Body of pancreas (tissue), 4 donors: ENCODE data around the gene SLC4A1AP. TPM values are rescaled to one million over a fixed set of nuclear protein-coding genes. Genes with fewer than 3 reads are reported as not detected.
A peak's percentile ranks its signal among the peaks of the same experiment; 100 is the strongest.

Experiments used
- ATAC-seq: fragments of 150-250 bp; one replicate; pipeline ENCODE4 v1.9.1; 2016
- DNase-seq, 4 donors: peaks; one replicate each; pipeline ENCODE4 v3.0.0-alpha.2; 2019
- H3K27ac ChIP-seq, 4 donors: fragments of 200-600 bp; sonication (generic); 1 replicate in 3 of 4; 2 replicates in 1 of 4; pipeline versions ENCODE4 v1.5.1 to v1.6.1; 2016 to 2019; ENCODE audit warnings: mild to moderate bottlenecking in 1 of 4, mixed read lengths in 1 of 4, moderate library complexity in 1 of 4
- H3K27me3 ChIP-seq, 2 donors: fragments of 200-600 bp; sonication (generic); one replicate each; pipeline ENCODE4 v1.6.0; 2016; ENCODE audit warnings: mild to moderate bottlenecking in 1 of 2
- H3K36me3 ChIP-seq, 2 donors: fragments of 200-600 bp; sonication (generic); replicated peaks in 1 of 2; 2 replicates each; pipeline ENCODE4 v1.5.1; 2016; ENCODE audit warnings: low read depth in 2 of 2; ENCODE audit not compliant: insufficient read depth in 1 of 2
- H3K4me1 ChIP-seq: fragments of 200-600 bp; sonication (generic); one replicate; pipeline ENCODE4 v1.6.0; 2016
- H3K4me3 ChIP-seq, 2 donors: fragments of 200-600 bp; sonication (generic); 1 replicate in 1 of 2; 2 replicates in 1 of 2; pipeline ENCODE4 v1.5.1; 2016 to 2019
- H3K9me3 ChIP-seq, 3 donors: fragments of 200-600 bp; sonication (generic); 1 replicate in 2 of 3; 2 replicates in 1 of 3; pipeline ENCODE4 v1.5.1; 2016
- POLR2A ChIP-seq, 3 donors: fragments of 450-650 bp; IDR thresholded peaks; one replicate each; pipeline ENCODE4 v1.6.1; 2016; ENCODE audit warnings: antibody characterized with exemption in 3 of 3, mild to moderate bottlenecking in 2 of 3
- WGBS, 2 donors: methylation state at CpG; one replicate each; pipeline ENCODE4 v1.1.5; 2017; 5-methylcytosine and 5-hydroxymethylcytosine counted together
- intact Hi-C: fragments of 100-400 bp; cut with DNase I; formaldehyde crosslinking; loops from one replicate; pipeline ENCODE4 v1.15.1; 2023
- total RNA-seq, 2 donors: library from RNA; depleted of rRNA; stranded (reverse); fragments of >200 nt; gene quantifications; one replicate each; pipeline ENCODE4 v1.1.0, GENCODE V29; 2016
- TF ChIP-seq, protein P1 (sequence below), 7 experiments: fragments of 450-650 bp in 4 of 7; fragments of 200-600 bp in 3 of 7; sonication (generic) in 3 of 7; IDR thresholded peaks; one replicate each; pipeline ENCODE4 v1.5.1; 2016 to 2019; ENCODE audit warnings: antibody characterized with exemption in 7 of 7

Gene SLC4A1AP
- total RNA-seq, 2 donors from 2014 or later: 15.6 to 22.4 TPM

DNA sequence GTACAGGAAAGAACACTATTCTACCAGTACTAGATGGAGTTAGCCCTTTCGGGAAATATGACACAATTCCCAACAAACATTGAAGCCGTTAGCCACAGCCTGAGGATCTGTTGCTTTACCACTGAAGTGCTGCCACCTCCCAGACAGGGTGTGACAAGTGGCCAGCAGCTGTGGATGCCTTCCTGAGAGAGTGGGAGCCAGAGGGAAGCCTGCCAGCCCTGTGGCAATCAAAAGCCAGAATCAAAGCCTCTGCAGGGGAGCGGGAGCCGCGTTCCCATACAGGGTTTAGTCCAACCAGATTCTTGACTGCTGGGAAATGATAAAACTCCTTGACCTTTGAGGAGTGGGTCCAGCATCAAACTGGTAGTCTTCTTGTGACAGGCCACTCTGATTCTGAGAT, 38.0 kb downstream of the SLC4A1AP start:
- 30 to 37% methylated on average over 5 of the region's 5 CpGs for WGBS, 2 donors
- peaks cover 29% of the 10 kb centered on the region for H3K4me1 ChIP-seq
- no peaks in the 10 kb centered on the region for H3K9me3 ChIP-seq
- H3K4me3 ChIP-seq: no peak overlapping the region
- H3K36me3 ChIP-seq: no peaks in the 10 kb centered on the region
- ATAC-seq (no peak), DNase-seq (peak in 3 of 4 donors; percentile 32 to 58 (median 43))
- H3K27me3 ChIP-seq: no peaks in the 10 kb centered on the region
- no peak overlapping the region for H3K27ac ChIP-seq
- no peak for TF ChIP-seq POLR2A (IDR thresholded peaks at IDR 0.05)
- TF ChIP-seq, protein P1, sequence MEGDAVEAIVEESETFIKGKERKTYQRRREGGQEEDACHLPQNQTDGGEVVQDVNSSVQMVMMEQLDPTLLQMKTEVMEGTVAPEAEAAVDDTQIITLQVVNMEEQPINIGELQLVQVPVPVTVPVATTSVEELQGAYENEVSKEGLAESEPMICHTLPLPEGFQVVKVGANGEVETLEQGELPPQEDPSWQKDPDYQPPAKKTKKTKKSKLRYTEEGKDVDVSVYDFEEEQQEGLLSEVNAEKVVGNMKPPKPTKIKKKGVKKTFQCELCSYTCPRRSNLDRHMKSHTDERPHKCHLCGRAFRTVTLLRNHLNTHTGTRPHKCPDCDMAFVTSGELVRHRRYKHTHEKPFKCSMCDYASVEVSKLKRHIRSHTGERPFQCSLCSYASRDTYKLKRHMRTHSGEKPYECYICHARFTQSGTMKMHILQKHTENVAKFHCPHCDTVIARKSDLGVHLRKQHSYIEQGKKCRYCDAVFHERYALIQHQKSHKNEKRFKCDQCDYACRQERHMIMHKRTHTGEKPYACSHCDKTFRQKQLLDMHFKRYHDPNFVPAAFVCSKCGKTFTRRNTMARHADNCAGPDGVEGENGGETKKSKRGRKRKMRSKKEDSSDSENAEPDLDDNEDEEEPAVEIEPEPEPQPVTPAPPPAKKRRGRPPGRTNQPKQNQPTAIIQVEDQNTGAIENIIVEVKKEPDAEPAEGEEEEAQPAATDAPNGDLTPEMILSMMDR (IDR thresholded peaks at IDR 0.05): no peak
- intact Hi-C loops: loop anchor here (5.0 kb wide), 1 partner anchor 751 kb away; no protein-coding TSS in a partner anchor

DNA sequence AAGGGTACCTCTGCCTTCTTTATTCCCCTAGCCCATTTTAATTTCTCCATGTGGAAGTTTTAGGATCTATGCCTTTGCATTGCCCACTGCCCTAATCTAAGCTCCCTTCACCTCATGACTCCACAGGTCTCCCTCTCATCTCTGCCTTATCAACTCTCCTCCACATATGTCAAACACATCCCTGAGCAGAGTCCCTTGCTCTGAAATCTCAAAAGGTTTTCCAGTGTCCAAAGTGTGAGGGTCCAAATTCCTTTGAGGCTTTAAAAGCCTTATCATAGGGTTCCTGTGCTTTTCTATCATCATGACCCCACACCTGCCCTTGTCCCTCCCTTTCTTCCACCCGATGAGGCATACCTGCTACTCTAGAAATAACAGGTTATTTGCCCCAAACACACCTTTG, 38.6 kb downstream of the SLC4A1AP start:
- TF ChIP-seq POLR2A (IDR thresholded peaks at IDR 0.05): no peak
- TF ChIP-seq, protein P1 (IDR thresholded peaks at IDR 0.05): no peak
- intact Hi-C loops: loop anchor here (5.0 kb wide), 1 partner anchor 750 kb away; no protein-coding TSS in a partner anchor
- Histone ChIP-seq H3K27ac (no peak overlapping the region), H3K27me3 (no peaks in the 10 kb centered on the region), H3K36me3 (no peaks in the 10 kb centered on the region), H3K4me1 (peaks cover 35% of the 10 kb centered on the region), H3K9me3 (no peaks in the 10 kb centered on the region), H3K4me3 (no peak overlapping the region)
- 47 to 68% methylated on average over 1 of the region's 1 CpG for WGBS, 2 donors
- DNase-seq (no peak), ATAC-seq (no peak)

DNA sequence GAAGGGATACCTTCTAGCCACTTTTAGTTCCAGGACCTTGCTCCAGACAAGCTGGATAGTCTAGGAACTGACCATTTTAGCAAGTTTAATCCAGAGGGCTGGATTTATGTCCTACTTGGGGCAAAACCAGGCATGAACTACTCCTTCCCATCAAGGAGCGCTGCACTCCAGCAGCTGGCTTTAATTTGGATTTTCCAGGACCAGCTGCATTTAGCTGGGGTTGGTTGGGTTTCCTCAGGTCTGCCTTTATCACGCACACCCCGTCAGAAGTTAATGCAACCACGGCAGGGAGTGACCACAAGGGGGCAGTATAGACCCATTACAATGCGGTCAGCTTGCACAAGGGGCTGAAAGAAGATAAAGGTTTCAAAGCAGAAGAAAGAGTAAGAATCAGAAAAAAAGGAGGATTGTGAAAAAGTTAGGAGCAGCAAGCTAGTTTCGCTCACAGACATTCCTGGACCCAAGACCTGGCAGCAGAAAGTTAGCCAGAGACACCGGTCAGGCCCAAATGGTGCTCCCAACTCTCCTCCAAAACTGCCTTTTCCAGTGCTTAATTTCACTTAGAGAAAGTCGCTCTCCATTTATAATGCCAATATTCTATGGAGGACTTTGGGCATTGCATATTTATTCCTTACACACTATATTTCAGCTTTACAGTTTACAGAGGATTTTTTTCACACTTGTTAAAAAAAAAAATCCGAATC, 40.1 kb downstream of the SLC4A1AP start:
- Histone ChIP-seq H3K4me3 (no peak overlapping the region), H3K27me3 (no peaks in the 10 kb centered on the region), H3K36me3 (no peaks in the 10 kb centered on the region), H3K4me1 (peaks cover 47% of the 10 kb centered on the region), H3K9me3 (no peaks in the 10 kb centered on the region), H3K27ac (no peak overlapping the region)
- TF ChIP-seq, protein P1 (IDR thresholded peaks at IDR 0.05): peak; percentile 86 to 96 (median 94)
- TF ChIP-seq POLR2A (IDR thresholded peaks at IDR 0.05): no peak
- 25 to 27% methylated on average over 9 of the region's 9 CpGs for WGBS, 2 donors
- DNase-seq (peak; percentile 86 to 90 (median 88)), ATAC-seq (peak; percentile 25)
- intact Hi-C loops: loop anchor here (5.0 kb wide), 1 partner anchor 749 kb away; no protein-coding TSS in a partner anchor

DNA sequence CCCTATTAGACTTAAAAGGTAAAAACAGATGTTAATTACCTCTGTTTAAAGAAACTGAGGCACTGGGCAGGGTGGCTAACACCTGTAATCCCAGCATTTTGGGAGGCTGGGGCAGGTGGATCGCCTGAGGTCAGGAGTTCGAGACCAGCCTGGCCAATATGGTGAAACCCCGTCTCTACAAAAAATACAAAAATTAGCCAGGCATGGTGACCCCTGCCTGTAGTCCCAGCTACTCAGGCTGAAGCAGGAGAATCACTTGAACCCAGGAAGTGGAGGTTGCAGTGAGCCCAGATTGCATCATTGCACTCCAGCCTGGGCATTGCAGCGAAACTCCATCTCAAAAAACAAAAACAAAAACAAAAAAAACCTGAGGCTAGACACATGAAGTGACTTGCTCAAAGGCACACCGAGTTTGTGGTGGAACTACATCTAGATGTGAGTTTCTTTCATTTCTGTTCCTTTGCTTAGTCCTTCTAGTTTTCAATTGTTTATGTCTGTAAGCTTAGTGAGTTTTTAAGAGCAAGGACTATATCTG, 40.7 kb downstream of the SLC4A1AP start:
- Histone ChIP-seq H3K27me3 (no peaks in the 10 kb centered on the region), H3K27ac (no peak overlapping the region), H3K9me3 (no peaks in the 10 kb centered on the region), H3K4me1 (peaks cover 47% of the 10 kb centered on the region), H3K36me3 (no peaks in the 10 kb centered on the region), H3K4me3 (no peak overlapping the region)
- ATAC-seq (no peak), DNase-seq (no peak)
- TF ChIP-seq, protein P1 (IDR thresholded peaks at IDR 0.05): no peak
- TF ChIP-seq POLR2A (IDR thresholded peaks at IDR 0.05): no peak
- intact Hi-C loops: loop anchor here (5.0 kb wide), 1 partner anchor 748 kb away; no protein-coding TSS in a partner anchor
- 73 to 86% methylated on average over 5 of the region's 5 CpGs for WGBS, 2 donors
